GM19351 (cell line): ENCODE measurements around the gene ERC1.

Source experiments
- ATAC-seq: cut with Tn5 transposase; IDR thresholded peaks from one replicate; pipeline ENCODE4 v1.9.1; 2021; ENCODE audit warnings: mild to moderate bottlenecking, moderate library complexity; ENCODE audit not compliant: unreplicated experiment

ERC1 gene

DNA sequence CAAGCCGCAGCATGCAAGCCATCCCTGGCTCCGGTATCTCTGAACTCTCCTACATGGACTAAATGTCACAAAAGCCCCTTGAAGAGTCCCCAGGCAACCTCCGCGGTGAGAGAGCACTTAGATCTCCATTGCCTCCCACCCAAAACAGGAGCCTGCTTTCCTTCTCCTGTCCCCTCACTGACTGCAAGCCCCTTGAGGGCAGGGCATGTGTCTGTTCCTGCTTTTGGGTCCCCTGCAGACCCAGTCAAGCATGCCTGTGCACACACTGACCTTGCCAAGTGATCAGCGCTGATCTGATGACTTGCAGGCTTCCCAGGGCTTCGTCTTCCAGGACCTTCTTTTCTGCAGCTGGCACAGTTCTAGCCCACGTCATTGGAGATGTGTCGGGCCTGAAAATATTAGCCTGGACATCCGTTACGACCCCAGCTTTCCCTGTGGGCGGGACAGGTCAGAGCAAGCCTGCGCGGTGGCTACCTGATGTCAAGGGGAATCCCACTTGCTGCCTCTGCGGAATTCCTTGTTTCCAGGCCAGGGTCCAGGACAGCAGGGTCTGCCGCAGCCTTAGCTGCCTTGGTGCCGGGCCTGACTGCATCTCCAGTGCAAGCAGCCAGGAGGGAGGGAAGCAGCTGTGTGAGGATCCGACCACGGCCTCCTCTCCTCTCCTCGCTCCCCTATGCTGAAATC is 510.8 kb downstream of the ERC1 start:
- no peak for ATAC-seq

DNA sequence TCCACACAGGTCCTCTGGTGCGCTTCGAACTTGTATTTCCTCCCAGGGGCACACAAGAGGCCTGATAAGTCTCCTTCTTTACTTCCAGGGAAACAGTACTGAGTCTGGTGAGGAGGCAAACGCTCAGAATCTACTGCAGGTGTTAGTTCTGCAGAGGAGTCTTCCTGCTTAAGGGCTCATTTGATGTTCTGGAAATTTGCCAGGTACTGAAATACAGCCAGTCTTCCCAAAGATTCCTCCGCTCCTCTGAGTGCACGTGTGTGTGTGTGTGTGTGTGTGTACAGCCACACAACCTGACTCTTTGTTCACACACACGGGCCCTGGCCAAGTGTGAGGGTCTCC is 511.3 kb downstream of the ERC1 start:
- no peak for ATAC-seq

DNA sequence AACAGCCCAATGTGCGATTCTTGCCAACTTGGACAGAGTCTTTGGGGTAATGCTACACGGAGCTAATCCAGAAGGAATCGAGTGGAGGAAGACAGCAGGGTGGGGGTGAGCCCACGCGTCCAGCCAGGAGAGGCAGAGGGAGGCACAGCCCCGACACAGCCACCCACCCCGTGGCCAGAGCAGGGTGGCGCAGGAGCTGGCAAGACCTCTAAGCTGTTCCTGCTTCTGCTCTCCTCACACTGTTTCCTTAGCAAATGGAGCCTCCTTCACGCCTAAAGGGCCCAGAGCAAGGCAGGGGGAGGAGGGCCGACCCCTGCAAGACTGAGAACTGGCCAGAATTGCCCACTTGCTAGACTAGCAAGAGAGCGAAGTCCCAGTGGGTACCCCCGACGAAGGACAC is 511.8 kb downstream of the ERC1 start:
- no peak for ATAC-seq

DNA sequence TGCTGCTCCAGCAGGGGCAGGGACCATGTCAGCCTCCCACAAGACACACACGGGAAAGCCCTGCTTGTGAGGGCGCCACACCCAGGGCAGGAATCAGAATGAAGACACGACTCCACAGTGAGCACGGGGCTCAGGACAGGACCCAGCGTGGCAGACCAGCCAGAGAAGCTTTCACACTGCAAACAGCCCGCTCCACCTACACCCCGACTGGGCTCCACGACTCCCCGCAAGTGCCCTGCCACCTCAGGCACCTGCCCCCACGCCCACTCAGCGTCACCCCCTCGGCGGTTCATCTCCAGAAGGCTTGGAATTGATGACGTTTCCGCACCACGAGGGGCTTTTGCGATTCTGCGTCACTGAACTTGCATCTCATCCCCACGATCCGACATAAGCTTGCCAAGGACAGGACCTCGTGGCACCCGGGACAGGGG is 512.3 kb downstream of the ERC1 start:
- ATAC-seq = no peak

DNA sequence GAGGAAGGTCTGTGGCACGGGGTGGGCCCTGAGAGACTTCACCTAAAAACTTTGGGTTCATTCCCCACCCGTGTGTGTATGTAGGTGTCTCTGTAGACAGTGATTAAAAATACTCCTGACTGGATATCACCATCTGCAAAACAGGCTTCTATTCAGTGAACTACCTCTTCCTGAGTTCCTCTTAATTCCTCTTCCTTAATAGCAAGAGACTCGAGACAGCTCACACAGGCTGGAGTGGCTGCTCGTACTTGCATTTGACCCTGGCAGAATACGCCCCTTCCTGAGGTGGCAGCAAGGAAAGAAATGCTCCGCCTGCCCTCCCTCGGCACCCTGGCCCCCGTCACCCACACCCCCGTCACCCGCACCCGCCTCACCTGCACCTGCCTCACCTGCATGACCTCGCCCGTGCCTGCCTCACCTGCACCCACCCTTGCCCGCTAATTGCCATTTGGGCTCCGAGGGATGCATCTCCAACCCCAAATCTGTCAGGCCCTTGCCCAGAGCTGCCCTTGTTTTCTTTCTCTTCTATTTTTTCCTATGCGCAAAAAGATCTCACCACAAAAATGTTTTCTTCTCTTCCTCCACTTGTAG is 513.4 kb downstream of the ERC1 start:
- ATAC-seq = no peak

DNA sequence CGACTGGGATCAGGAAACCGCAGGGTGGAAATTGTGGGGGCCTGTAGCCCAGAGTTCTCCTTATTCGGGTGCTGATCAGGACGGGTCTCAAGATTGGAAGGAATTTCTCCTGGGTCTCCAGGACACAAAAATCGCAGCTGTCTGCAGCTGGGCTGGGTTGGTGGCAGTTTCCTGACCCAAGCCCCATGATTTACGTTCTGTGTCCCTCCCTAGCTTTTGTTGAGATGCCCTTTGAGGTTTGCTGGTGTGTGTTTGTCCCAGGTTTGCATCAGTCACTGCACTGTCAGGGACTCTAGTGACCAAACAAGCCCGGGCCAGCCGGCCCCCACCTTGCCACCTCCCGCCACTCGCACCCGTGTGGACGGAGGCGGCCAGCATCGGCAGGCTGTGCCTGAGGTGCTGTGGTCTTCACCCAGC is 513.9 kb downstream of the ERC1 start:
- no peak for ATAC-seq

DNA sequence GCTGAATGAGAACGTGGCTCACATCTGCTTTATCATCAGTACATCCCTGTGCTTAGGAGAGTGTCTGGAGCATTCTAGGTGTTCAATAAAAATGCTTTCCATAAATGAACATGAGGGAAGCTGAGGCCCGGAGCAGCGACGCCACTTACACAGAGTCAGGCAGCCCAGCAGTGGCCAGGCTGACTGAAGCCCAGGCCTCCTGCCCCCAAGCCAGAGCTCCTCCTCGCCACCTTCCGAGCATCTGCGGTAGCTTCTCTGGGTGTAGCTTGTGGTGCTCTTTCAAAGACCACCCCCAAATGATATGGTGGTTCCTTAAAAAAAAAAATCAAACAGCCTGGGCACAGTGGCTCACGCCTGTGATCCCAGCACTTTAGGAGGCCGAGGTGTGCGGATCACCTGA is 514.6 kb downstream of the ERC1 start:
- ATAC-seq = no peak

DNA sequence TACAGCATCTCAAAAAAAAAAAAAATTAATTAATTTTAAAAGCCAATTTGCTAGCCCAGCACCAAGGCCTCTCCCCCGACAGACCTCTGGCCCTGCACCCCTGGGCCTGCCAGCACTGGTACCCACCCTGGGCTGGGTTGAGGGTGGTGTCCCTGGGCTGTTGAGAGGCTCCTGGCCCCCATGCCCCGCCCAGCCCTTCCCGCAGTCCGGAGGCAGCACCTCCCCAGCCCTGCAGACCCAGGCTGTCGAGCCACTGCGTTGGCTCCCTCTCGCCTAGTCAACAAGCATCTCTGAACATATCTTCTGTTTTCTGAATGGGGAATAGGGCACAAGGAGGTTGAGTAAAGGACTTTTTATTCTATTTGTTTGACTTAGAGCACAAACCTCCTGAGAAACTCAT is 516.3 kb downstream of the ERC1 start:
- ATAC-seq = no peak

DNA sequence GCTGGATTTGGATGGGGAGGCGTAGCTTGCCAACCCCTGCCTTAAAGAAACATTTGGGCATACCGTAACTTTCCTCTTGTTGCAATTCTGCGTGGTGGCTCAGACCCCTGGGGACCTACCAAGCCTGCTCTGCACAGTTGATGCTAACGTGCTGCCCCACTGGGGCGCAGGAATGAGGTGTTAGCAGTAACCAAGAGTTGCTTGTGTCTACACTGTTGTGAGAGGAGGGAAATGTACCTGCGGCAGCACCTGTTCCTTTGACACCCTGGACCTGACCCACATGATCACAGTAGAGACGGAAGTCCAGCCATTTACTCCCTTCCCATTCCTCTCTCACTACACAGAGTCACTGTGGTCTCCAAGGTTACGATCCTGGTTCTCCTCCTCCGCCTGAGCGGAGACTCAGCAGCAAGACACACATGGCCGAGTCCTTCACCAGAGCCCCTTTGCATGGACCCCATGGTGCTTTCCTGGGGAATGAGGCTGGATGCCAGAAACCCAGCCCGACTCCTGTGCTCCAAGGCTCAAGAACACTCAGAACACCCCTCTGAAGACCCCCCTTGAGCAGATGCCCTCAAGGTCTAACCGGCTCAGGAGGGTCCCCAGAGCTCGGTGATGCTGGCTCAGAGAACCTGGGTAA is 518.5 kb downstream of the ERC1 start:
- no peak for ATAC-seq

DNA sequence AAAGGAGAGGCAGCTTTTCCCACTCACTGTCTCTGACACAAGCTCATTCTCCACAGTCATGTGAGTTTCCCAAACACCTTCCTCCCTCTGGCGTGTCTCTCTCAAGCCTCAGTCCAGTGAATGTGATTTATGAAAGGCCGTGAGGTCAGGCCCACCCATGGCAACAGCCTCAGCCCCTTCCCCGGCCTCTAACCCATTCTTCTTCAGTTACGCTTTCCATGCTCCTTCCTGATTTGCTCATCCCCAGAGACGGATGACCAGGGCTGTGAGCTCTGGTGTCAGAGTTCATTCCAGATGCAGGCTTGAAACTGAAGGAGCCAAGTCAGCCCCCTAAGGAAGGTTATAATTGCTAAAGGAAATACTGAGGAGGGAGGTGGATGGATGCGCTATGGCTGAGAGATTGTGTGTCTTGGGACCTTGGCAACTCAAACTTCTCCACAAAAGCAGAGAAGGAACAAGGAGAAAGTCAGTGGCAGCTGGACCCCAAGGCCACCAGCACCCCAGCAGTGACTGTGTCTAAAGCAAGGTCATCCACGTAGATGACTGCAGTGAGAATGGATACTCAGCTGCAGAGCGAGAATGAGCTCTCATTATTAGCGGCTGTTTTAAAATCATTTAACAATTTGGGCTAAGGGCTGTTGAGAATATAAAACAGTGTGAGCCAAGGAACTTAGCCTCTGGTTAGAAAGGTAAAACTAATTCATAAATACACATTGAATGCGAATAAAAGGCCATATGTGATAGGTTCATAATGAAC is 519.2 kb downstream of the ERC1 start:
- ATAC-seq = no peak

DNA sequence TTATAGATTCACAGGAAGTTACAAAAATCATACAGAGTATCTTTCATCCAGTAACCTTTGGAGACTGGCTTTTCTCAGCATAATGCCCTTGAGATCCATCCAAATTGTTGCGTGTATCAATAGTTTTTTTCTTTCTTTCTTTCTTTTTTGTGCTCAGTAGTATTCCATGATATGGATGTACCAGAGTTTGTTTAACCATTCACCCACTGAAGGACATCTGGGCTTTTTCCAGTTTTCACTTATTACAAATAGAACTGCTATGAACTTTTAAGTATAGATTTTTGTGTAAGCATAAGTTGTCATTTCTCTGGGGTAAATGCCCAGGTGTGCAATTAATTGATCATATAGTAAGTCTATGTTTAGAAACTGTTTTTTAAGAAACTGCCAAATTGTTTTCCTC is 524.0 kb downstream of the ERC1 start:
- no peak for ATAC-seq

DNA sequence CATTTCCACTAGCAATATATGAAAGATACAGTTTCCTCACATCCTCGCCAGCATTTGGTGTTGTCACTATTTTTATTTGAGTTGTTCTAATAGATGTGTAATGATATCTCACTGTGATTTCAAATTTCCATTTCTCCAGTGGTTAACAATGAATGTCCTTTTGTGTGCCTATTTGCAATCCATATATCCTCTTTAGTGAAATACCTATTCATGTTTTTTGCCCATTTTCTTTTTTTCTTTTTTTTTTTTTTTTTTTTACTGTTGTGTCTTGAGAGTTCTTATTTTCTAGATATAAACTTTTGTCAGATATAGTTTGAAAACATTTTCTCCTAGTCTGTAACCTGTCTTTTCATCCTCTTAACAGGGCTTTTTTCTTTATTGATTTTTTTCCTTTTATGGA is 524.4 kb downstream of the ERC1 start:
- ATAC-seq = no peak

DNA sequence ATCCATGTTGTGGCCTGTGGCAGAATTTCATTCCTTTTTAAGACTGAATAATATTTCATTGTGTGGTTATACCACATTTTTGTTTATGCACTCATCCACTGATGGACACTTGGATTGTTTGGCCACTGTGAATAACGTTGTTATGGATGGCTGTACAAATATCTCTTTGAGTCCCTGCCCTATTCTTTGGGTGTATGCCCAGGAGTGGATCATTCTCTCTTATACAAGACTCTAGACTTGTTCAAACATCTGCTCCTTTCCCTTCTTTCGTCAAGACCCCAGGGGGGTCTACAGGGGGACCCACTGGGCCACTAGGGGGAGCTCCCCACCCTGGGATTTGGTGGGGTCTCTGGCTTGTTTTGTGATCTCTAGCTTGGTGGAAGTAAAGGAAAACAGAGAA is 526.0 kb downstream of the ERC1 start:
- no peak for ATAC-seq

DNA sequence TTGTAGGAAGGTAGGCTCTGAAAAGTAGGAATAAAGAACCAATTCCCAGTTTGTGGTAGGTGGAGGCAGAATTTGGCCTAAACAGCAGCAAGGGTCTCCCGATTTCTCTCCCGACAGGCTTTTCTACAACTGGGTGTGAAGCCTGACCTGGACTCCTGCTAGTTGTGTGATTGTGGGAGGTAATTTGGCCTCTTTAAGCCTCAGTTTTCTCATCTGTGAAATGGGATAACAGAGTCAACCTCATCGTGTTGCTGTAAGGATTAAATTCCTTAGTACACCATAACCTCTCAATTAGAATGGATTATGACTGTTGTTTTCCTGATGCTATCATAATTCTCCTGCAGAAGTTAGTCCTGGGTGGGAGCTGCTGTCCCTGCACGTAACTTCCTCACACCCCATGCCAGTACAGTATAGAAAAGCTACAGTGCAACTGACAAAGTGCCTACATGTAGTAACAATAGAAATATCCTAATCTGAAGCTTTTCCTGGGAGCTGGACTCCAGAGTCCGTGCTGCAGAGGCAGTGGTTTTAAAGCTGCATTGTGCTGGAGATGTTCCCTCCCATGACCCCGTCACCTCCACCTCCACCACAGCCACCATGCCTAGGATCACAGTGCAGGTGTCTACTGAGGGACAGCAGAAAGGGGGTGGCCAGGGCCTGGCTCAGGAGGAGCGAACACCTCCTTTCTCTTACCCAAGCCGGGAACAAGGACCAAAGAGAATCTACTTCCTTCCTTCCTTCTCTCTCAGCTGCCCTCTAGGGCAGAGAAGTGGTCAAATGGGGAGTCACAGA is 526.9 kb downstream of the ERC1 start:
- no peak for ATAC-seq

DNA sequence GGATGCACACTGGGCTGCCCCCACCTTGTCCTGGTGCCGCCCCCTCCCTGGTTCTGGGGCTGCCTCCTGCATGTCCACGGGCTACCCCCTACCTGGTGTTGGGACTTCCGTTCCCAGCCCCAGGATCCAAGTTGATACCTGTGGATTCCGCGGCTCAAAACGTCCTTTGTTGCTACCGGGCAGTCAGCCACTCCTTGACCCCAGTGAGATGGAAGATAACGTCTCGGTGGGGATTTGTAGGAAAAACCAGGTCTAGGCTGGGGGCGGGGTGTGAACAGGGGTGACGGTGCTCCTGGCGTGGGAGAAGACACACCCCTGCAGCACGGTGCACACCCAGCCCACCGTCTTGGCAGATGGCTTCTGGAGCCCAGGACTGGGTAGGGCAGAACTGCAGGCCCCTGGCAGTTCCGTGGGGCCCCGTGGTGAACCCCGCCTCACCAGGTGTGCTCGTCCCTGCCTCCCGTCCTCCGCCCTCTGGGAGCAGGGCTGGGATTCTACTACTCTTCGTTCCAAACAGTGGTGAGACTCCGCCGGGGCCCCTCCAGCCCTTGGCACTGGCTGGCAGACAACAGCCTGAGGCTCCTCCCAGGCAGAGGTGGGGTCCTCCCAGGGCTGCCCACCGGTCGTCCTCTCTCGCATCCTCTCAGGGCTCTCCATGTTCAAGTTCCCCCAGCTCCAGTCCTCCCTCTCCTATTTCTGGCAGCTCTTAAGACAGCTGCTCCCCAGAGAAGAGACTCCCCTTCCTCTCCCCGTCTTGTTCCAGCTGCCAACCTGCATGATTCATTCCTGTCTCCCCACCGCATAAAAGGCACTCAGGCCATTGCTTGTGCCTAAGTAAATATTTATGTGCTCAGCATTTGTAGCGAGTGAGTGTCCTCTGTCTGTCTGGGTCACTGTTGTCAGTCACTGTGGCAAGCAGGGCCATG is 527.8 kb downstream of the ERC1 start:
- no peak for ATAC-seq

DNA sequence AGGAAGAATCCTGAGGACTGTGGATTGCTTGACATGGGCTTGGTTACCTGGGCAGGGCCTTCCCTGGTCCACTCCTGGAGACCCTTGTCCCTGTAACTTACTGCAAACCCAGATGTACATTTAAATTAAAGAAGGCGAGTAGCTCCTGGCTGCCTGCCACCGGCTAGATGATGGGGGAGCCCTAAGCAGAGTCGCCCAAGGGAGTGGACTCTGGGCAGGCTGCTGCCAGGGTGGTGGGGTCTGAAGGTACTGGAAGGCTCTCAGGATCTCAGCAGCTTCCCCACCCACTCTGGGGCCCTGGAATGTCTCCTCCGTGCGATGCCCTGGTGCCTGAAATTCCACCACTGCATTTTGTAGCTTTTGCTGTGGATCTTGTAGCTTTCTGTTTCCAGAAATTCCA is 528.6 kb downstream of the ERC1 start:
- no peak for ATAC-seq

DNA sequence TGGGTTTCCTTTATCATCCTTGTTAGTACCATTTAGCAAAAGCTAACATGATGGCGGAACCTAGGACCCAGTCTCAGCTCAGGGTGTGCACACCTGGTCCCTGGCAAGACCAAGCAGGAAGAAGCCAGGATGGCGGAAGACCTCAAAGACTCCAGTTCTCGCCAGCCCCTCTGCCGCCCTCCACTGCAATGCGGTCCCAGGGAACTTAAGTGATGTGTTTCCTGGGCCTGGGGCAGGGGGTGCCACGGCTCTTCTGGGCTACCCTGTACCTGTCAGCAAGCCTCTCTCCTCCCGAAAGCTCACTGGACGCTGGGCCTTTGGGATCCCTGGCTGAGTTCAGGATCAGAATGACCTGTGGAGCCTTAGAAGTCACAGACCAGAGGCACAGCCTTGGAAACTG is 532.0 kb downstream of the ERC1 start:
- no peak for ATAC-seq

DNA sequence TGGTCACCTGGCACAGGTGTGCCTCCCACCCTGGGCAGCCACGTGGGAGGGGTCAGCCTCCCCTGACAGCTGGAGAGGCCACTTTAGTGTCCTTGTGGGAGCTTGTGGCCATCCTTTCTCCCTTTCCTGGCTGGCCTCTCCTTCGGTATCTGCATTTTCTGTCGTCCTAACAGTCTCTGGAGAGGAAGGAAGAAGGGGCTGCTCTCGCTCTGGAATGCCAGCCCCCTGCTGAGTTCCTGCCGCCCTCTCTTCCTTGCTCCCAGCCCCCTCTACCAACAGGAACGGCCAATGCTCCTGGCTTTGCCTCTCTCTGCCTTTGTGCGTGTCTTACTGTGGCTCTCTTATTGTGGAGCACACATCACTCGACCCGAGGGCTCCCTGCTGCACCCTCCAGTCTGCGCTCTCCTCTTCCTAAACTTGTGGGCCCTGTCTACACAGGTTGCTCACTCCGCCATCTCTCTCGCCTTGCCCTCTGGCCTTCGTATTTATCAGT is 532.6 kb downstream of the ERC1 start:
- ATAC-seq = no peak

DNA sequence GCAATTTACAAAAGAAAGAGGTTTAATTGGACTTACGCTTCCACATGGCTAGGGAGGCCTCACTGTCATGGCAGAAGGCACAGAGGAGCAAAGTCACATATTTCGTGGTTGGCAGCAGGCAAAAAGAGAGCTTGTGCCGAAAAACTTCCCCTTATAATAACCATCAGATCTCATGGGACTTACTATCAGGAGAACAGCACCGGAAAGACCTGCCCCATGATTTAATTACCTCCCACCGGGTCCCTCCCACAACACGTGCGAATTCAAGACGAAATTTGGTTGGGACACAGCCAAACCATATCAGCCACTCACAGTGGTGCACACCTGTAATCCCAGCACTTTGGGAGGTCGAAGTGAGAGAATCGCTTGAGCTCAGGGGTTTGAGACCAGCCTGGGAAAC is 534.8 kb downstream of the ERC1 start:
- ATAC-seq = no peak

DNA sequence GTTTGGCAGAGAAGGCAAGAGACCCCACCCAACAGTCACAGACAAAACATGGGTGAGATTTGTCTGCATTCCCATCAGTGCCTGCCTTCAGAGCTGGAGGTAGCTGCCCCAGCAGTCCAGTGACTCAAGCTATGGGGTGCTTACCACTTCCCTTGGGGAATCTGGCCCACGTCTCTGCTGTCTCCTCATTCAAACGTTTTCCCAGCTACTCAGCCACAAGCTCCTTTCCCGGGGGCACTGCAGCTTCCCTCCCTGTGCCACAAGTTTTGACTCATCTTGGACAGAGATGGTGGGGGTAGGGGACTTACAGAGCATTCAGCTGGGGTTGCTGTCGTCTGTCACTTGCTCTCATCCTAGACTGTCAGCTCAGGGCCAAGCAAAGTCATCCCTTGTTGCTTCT is 536.8 kb downstream of the ERC1 start:
- ATAC-seq = no peak
